GM12878 (cell line): ENCODE data around the gene LETMD1. TPM values are rescaled to one million over a fixed set of nuclear protein-coding genes. Genes with fewer than 3 reads are reported as not detected.

ENCODE experiments used
- ASH2L ChIP-seq: fragments of 300-600, 200-600 bp; sonication (generic); IDR thresholded peaks from 2 replicates; pipeline ENCODE4 v1.6.1; 2017; ENCODE audit warnings: low read depth, mild to moderate bottlenecking, borderline replicate concordance
- CHD2 ChIP-seq: IDR thresholded peaks from 2 replicates; pipeline ENCODE4 v1.6.1; 2011; ENCODE audit warnings: low read depth, low read length, improper control_type of control experiment, borderline replicate concordance
- CREM ChIP-seq: IDR thresholded peaks from 2 replicates; pipeline ENCODE4 v1.6.1; 2014; ENCODE audit warnings: antibody characterized with exemption, low read depth
- ELK1 ChIP-seq: IDR thresholded peaks from 2 replicates; pipeline ENCODE4 v1.6.1; 2012; ENCODE audit warnings: low read depth, low read length, improper control_type of control experiment
- EP300 ChIP-seq, 2 experiments: fragments of 150-350 bp in 1 of 2; IDR thresholded peaks; 2 replicates each; pipeline ENCODE4 v1.6.1; 2011 to 2012; ENCODE audit warnings: low read depth in 2 of 2, low read length in 2 of 2, borderline replicate concordance in 1 of 2, improper control_type of control experiment in 1 of 2, inconsistent platforms in 1 of 2; ENCODE audit not compliant: control insufficient read depth in 1 of 2
- FOXK2 ChIP-seq: fragments of 450-650 bp; IDR thresholded peaks from 2 replicates; pipeline ENCODE4 v1.6.1; 2017; ENCODE audit warnings: mild to moderate bottlenecking, moderate library complexity
- IRF5 ChIP-seq: fragments of 450-650 bp; IDR thresholded peaks from 2 replicates; pipeline ENCODE4 v1.6.1; 2017; ENCODE audit warnings: borderline replicate concordance
- KAT2A ChIP-seq: conservative IDR thresholded peaks from 2 replicates; pipeline ENCODE4 v1.6.1; 2011; ENCODE audit warnings: low read depth, low read length; ENCODE audit not compliant: control insufficient read depth
- MTA2 ChIP-seq: fragments of 450-650 bp; IDR thresholded peaks from 2 replicates; pipeline ENCODE4 v1.6.1; 2016; ENCODE audit warnings: low read depth, mild to moderate bottlenecking, moderate library complexity
- NFXL1 ChIP-seq: fragments of 450-650 bp; IDR thresholded peaks from 2 replicates; pipeline ENCODE4 v1.6.1; 2017; ENCODE audit warnings: antibody characterized with exemption, mild to moderate bottlenecking, borderline replicate concordance
- POU2F2 ChIP-seq: IDR thresholded peaks from 3 replicates; pipeline ENCODE4 v1.6.1; 2011; ENCODE audit warnings: low read depth, mild to moderate bottlenecking, low read length, borderline replicate concordance
- RAD21 ChIP-seq: IDR thresholded peaks from 2 replicates; pipeline ENCODE4 v1.6.1; 2011; ENCODE audit warnings: mild to moderate bottlenecking, low read depth, low read length, moderate library complexity; ENCODE audit not compliant: insufficient read depth
- STAT1 ChIP-seq: fragments of 450-650 bp; conservative IDR thresholded peaks from 2 replicates; pipeline ENCODE4 v1.6.1; 2014; ENCODE audit warnings: antibody characterized with exemption, mild to moderate bottlenecking
- SUPT20H ChIP-seq: IDR thresholded peaks from 2 replicates; pipeline ENCODE4 v1.6.1; 2011; ENCODE audit warnings: low read depth, mild to moderate bottlenecking, low read length, moderate library complexity, borderline replicate concordance; ENCODE audit not compliant: control insufficient read depth
- TAF1 ChIP-seq: IDR thresholded peaks from 2 replicates; pipeline ENCODE4 v1.6.1; 2011; ENCODE audit warnings: mild to moderate bottlenecking, low read depth, low read length, borderline replicate concordance
- TBL1XR1 ChIP-seq: IDR thresholded peaks from 2 replicates; pipeline ENCODE4 v1.6.1; 2012; ENCODE audit warnings: low read depth, low read length, improper control_type of control experiment
- TCF3 ChIP-seq: IDR thresholded peaks from 2 replicates; pipeline ENCODE4 v1.6.1; 2012; ENCODE audit warnings: low read depth, mild to moderate bottlenecking, low read length, borderline replicate concordance; ENCODE audit not compliant: insufficient read depth
- TCF7 ChIP-seq: IDR thresholded peaks from 2 replicates; pipeline ENCODE4 v1.6.1; 2014; ENCODE audit warnings: antibody characterized with exemption, borderline replicate concordance
- YY1 ChIP-seq: IDR thresholded peaks from 2 replicates; pipeline ENCODE4 v1.6.1; 2011; ENCODE audit warnings: low read depth, mild to moderate bottlenecking, low read length
- ZBTB11 ChIP-seq: fragments of 450-650 bp; formaldehyde crosslinking; IDR thresholded peaks from 2 replicates; pipeline ENCODE4 v1.5.0; 2022; ENCODE audit warnings: mild to moderate bottlenecking, missing genetic modification characterization
- ZNF274 ChIP-seq: IDR thresholded peaks from one replicate; pipeline ENCODE4 v1.8.0; 2011; ENCODE audit not compliant: insufficient read length, insufficient read depth
- ZNF622 ChIP-seq: fragments of 450-650 bp; IDR thresholded peaks from 2 replicates; pipeline ENCODE4 v1.6.1; 2017; ENCODE audit warnings: mild to moderate bottlenecking, inconsistent platforms
- ZZZ3 ChIP-seq: IDR thresholded peaks from 2 replicates; pipeline ENCODE4 v1.6.1; 2011; ENCODE audit warnings: low read depth; ENCODE audit not compliant: control insufficient read depth, insufficient read length
- polyA plus RNA-seq, 11 experiments: library from polyadenylated mRNA; depleted of rRNA in 4 of 11; unstranded in 6 of 11; stranded (reverse) in 5 of 11; fragments of >200 nt; fragmentation: Nextera tagmentation in 4 of 11; fragmentation: Illumina TruSeq in 1 of 11; extraction: Ambion mirVana in 4 of 11; extraction: Trizol in 1 of 11; gene quantifications; 1 replicate in 1 of 11; 2 replicates in 10 of 11; pipeline versions ENCODE4 v1.2.1 to v1.2.3, GENCODE V29; 2011 to 2016; ENCODE audit warnings: inconsistent platforms in 2 of 11, missing spikeins in 2 of 11, low read depth in 1 of 11
- total RNA-seq, 4 experiments: library from RNA; depleted of rRNA in 3 of 4; stranded (reverse); fragments of >200 nt in 3 of 4; fragmentation: Illumina TruSeq in 1 of 4; extraction: Trizol in 1 of 4; gene quantifications; 2 replicates each; pipeline versions ENCODE4 v1.2.1 to v1.2.3, GENCODE V29; 2013 to 2021

Gene LETMD1
- total and polyA plus RNA-seq, 10 of the 15 experiments (the other 5 are each of a cell fraction or from before 2014, with no cell fraction given), result 30.3 to 116 (median 51.5) TPM

- TF ChIP-seq RAD21 (no peak), ZNF622 (no peak), EP300 (IDR thresholded peaks at IDR 0.05; ENCODE audit: borderline replicate concordance in 1 of 2, control insufficient read depth in 1 of 2, low read depth in 2 of 2, low read length in 2 of 2) (no peak), POU2F2 (peak; percentile 96), STAT1 (no peak), MTA2 (no peak), KAT2A (no peak), SUPT20H (no peak), TAF1 (peak; percentile 97), TCF7 (no peak), IRF5 (no peak), ZBTB11 (no peak), ZZZ3 (no peak), CREM (peak; percentile 84; the same call in 1 of the 2 replicates), FOXK2 (no peak), TCF3 (peak; percentile 90), ELK1 (0 out of 2 replicates have a peak, but pooled peaks have one; percentile 24), NFXL1 (no peak), CHD2 (no peak), ASH2L (no peak), ZNF274 (no peak), TBL1XR1 (0 out of 2 replicates have a peak, but pooled peaks have one; percentile 33), YY1 (peak; percentile 88)
Observed at GRCh38 chr12:51083126-51083833, 35.2 kb downstream of the LETMD1 start, which contains the start of gene CSRNP2 (continued).
